Astrocyte (in vitro differentiated cells and primary cell): ENCODE data around the gene IBA57. TPM values are rescaled to one million over a fixed set of nuclear protein-coding genes. Genes with fewer than 3 reads are reported as not detected.
A peak's percentile ranks its signal among the peaks of the same experiment; 100 is the strongest.

Experiments
- DNase-seq: peaks from one replicate; pipeline ENCODE4 v3.0.0-alpha.2; 2010; ENCODE audit warnings: low read depth
- FAIRE-seq: peaks from 2 replicates; lab custom pipeline; 2011; peaks lifted over from hg19 to GRCh38; lab: Jason Lieb, UNC
- H2AFZ ChIP-seq: 2 replicates; pipeline ENCODE4 v1.6.0; 2012; ENCODE audit warnings: low read depth, low read length, inconsistent platforms
- H3K27ac ChIP-seq: 2 replicates; pipeline ENCODE4 v1.5.1; 2011; ENCODE audit warnings: low read depth, low read length, inconsistent platforms
- H3K27me3 ChIP-seq: 2 replicates; pipeline ENCODE4 v1.6.0; 2011; ENCODE audit warnings: low read length, inconsistent platforms; ENCODE audit not compliant: insufficient read depth
- H3K36me3 ChIP-seq: 2 replicates; pipeline ENCODE4 v1.5.1; 2011; ENCODE audit warnings: low read length, inconsistent platforms; ENCODE audit not compliant: insufficient read depth
- H3K4me1 ChIP-seq: 2 replicates; pipeline ENCODE4 v1.5.1; 2011; ENCODE audit warnings: low read length, inconsistent platforms; ENCODE audit not compliant: insufficient read depth
- H3K4me2 ChIP-seq: 2 replicates; pipeline ENCODE4 v1.6.0; 2012; ENCODE audit warnings: low read length, inconsistent platforms
- H3K4me3 ChIP-seq: 2 replicates; pipeline ENCODE4 v1.5.1; 2011; ENCODE audit warnings: low read depth, mild to moderate bottlenecking, low read length, inconsistent platforms; ENCODE audit not compliant: insufficient read depth
- H3K79me2 ChIP-seq: 2 replicates; pipeline ENCODE4 v1.6.0; 2012; ENCODE audit warnings: mild to moderate bottlenecking, low read length, inconsistent platforms; ENCODE audit not compliant: insufficient read depth
- H3K9ac ChIP-seq: 2 replicates; pipeline ENCODE4 v1.6.0; 2012; ENCODE audit warnings: mild to moderate bottlenecking, low read length, inconsistent platforms
- H3K9me3 ChIP-seq: 2 replicates; pipeline ENCODE4 v1.5.1; 2012; ENCODE audit warnings: low read depth, mild to moderate bottlenecking, low read length, inconsistent platforms; ENCODE audit not compliant: insufficient read depth
- H4K20me1 ChIP-seq: 2 replicates; pipeline ENCODE4 v1.6.0; 2012; ENCODE audit warnings: low read length, inconsistent platforms; ENCODE audit not compliant: insufficient read depth
- H3K27ac Mint-ChIP-seq: one replicate; pipeline ENCODE4 v1.8.0; 2021; ENCODE audit warnings: mild to moderate bottlenecking, mixed read lengths; ENCODE audit not compliant: unreplicated experiment
- H3K27me3 Mint-ChIP-seq: one replicate; pipeline ENCODE4 v1.8.0; 2021; ENCODE audit warnings: low read depth, mixed read lengths; ENCODE audit not compliant: unreplicated experiment
- H3K36me3 Mint-ChIP-seq: one replicate; pipeline ENCODE4 v1.8.0; 2021; ENCODE audit warnings: low read depth, mixed read lengths; ENCODE audit not compliant: unreplicated experiment
- H3K4me1 Mint-ChIP-seq: one replicate; pipeline ENCODE4 v1.8.0; 2021; ENCODE audit warnings: low read depth, mixed read lengths; ENCODE audit not compliant: unreplicated experiment
- H3K4me3 Mint-ChIP-seq: one replicate; pipeline ENCODE4 v1.8.0; 2021; ENCODE audit warnings: mild to moderate bottlenecking, moderate library complexity, mixed read lengths; ENCODE audit not compliant: unreplicated experiment
- H3K9me3 Mint-ChIP-seq: one replicate; pipeline ENCODE4 v1.8.0; 2021; ENCODE audit warnings: mild to moderate bottlenecking, mixed read lengths; ENCODE audit not compliant: unreplicated experiment
- EZH2 ChIP-seq: IDR thresholded peaks from 2 replicates; pipeline ENCODE4 v1.6.1; 2012; ENCODE audit warnings: mild to moderate bottlenecking, low read length, inconsistent platforms; ENCODE audit not compliant: insufficient read depth
- total RNA-seq: library from RNA; stranded (reverse); gene quantifications from 2 replicates; pipeline ENCODE4 v1.2.1, GENCODE V29; 2021
- TF ChIP-seq, protein P1 (sequence below): IDR thresholded peaks from 2 replicates; pipeline ENCODE4 v1.5.1; 2011; ENCODE audit warnings: low read depth, mild to moderate bottlenecking, inconsistent platforms, low read length, moderate library complexity; ENCODE audit not compliant: insufficient read depth

Gene IBA57
- total RNA-seq, 1 donor from 2014 or later, result 4.9 TPM

DNA sequence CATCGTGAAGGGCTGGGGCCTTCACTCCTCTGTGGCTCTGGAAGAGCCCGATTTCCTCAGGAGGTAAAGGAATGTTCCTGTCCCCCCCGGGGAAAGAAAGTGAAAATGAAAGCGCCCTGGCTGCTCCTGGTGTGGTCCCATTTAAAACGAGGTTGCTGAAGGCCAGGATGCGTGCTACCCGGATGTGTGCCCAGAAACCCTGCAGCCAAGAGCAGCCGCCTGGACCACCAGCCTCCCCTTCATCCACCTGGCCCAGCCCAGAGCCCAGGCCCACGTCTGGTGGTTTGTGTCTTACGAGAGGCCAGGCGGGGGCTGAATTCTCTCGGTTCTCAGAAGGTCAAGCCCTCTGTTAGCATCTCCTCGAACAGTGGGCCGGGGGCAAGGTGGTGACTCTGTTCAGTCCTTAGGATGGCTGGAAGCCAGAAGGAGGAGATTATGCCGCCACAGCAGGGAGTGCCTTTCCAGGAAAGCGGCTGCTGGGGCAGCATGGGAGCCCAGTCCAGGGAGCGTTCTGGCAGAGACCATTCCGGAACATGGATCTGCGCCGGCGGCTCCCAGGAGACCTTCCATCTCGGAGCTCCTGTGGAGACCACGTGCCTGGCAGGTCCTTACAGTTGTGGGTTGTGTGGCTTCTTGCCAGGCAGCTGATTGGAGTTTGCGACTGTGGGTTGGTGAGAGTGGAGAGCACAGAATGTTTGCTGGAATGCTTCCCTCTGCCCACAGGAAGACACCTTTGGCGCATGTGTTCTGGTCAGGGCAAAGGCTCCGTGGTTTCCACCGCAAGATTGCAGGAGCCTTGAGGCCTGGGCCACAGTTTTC lies 24.2 kb upstream of the IBA57 start:
- DNase-seq (peak; percentile 82), FAIRE-seq (no peak)
- TF ChIP-seq, protein P1, sequence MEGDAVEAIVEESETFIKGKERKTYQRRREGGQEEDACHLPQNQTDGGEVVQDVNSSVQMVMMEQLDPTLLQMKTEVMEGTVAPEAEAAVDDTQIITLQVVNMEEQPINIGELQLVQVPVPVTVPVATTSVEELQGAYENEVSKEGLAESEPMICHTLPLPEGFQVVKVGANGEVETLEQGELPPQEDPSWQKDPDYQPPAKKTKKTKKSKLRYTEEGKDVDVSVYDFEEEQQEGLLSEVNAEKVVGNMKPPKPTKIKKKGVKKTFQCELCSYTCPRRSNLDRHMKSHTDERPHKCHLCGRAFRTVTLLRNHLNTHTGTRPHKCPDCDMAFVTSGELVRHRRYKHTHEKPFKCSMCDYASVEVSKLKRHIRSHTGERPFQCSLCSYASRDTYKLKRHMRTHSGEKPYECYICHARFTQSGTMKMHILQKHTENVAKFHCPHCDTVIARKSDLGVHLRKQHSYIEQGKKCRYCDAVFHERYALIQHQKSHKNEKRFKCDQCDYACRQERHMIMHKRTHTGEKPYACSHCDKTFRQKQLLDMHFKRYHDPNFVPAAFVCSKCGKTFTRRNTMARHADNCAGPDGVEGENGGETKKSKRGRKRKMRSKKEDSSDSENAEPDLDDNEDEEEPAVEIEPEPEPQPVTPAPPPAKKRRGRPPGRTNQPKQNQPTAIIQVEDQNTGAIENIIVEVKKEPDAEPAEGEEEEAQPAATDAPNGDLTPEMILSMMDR, result no peak
- no peak for TF ChIP-seq EZH2
- Histone ChIP-seq H3K9ac (peak overlapping the region; percentile 95), H3K27ac (peak overlapping the region; percentile 85), H3K9me3 (no peaks in the 10 kb centered on the region), H2AFZ (no peak overlapping the region), H3K4me1 (peaks cover 20% of the 10 kb centered on the region), H3K36me3 (peaks cover 2% of the 10 kb centered on the region), H4K20me1 (peaks cover 59% of the 10 kb centered on the region), H3K27me3 (peaks cover 9% of the 10 kb centered on the region), H3K4me3 (peak overlapping the region; percentile 88), H3K4me2 (peak overlapping the region; percentile 95), H3K79me2 (peaks cover 63% of the 10 kb centered on the region)
- Mint-ChIP-seq H3K36me3 (peaks cover 3% of the 10 kb centered on the region), H3K9me3 (peaks cover 2% of the 10 kb centered on the region), H3K4me3 (peak overlapping the region; percentile 92), H3K27ac (peak overlapping the region; percentile 79), H3K27me3 (peaks cover 12% of the 10 kb centered on the region), H3K4me1 (peaks cover 20% of the 10 kb centered on the region)

DNA sequence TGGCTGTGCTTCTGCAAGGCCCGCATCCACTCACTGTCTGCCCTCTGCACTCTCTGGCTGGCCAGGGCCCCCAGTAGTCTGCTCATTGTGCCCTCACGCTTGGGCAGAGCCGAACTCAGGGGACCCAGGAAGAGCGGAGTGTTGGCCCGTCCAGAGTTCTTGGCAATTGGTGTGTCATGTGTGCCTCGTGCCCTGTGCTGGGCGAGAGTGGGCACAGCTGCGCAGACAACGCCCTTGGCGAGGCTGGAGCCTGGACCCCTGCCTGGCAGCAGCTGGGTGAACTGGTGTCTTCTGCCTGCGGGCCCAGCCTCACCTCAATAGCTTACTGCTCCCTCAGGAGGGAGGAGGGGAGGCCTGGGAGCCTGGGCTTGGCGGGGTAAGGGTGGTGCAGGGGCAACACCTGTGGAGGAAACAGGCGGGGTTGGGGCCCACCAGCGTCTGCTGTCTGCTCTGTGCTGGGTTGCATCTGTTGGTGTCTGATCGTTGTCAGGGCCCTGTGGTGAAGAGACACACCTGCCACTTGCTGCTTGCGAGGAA lies 23.4 kb upstream of the IBA57 start:
- H3K9me3 ChIP-seq, result no peaks in the 10 kb centered on the region
- peak overlapping the region; percentile 95 for H3K4me2 ChIP-seq
- no peak overlapping the region for H3K4me3 ChIP-seq
- peaks cover 2% of the 10 kb centered on the region for H3K36me3 ChIP-seq
- peaks cover 71% of the 10 kb centered on the region for H3K79me2 ChIP-seq
- no peak overlapping the region for H2AFZ ChIP-seq
- TF ChIP-seq, protein P1, result no peak
- TF ChIP-seq EZH2, result no peak
- H4K20me1 ChIP-seq, result peaks cover 67% of the 10 kb centered on the region
- Mint-ChIP-seq H3K9me3 (peaks cover 2% of the 10 kb centered on the region), H3K36me3 (peaks cover 3% of the 10 kb centered on the region), H3K27ac (no peak overlapping the region), H3K27me3 (peaks cover 4% of the 10 kb centered on the region), H3K4me3 (peak overlapping the region; percentile 92), H3K4me1 (peaks cover 20% of the 10 kb centered on the region)
- peak overlapping the region; percentile 95 for H3K9ac ChIP-seq
- H3K27me3 ChIP-seq, result peaks cover 2% of the 10 kb centered on the region
- peak overlapping the region; percentile 10 for H3K27ac ChIP-seq
- peaks cover 20% of the 10 kb centered on the region for H3K4me1 ChIP-seq
- FAIRE-seq (no peak), DNase-seq (no peak)
